GM12865 (cell line): ENCODE results near the gene TMC2.
A peak's percentile ranks its signal among the peaks of the same experiment; 100 is the strongest.

Source experiments
- DNase-seq: peaks from one replicate; pipeline ENCODE4 v3.0.0; 2010; ENCODE audit warnings: low read depth
- H3K4me3 ChIP-seq: 2 replicates; pipeline ENCODE4 v1.5.1; 2011; ENCODE audit warnings: mild to moderate bottlenecking, low read depth, low read length, control low read depth
- TF ChIP-seq, protein P1 (sequence below): IDR thresholded peaks from 2 replicates; pipeline ENCODE4 v1.5.1; 2011; ENCODE audit warnings: low read length, control low read depth, low read depth, inconsistent platforms; ENCODE audit not compliant: insufficient read depth; ENCODE audit errors: missing control alignments

TMC2 gene

DNA sequence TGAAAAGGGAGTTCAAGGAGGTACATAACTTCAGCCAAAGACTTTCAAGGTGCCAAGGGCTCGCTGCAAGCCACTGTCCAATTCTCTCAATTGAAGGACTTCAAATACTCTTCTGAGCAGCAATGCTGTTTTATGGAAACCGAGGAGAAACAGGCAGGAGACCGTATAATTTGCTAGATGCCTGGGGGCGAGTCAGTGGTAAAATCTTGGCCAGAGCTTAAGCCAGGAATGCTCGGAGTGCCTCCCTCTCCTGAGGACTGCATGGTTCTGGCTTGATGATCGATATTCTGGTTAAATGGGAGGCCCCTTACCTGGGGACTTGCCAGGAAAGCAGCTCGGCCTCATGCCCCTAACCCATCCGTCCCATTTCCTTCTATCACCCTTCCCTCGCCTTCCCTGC lies 80.3 kb downstream of the TMC2 start:
- H3K4me3 ChIP-seq, result no peak overlapping the region
- TF ChIP-seq, protein P1, sequence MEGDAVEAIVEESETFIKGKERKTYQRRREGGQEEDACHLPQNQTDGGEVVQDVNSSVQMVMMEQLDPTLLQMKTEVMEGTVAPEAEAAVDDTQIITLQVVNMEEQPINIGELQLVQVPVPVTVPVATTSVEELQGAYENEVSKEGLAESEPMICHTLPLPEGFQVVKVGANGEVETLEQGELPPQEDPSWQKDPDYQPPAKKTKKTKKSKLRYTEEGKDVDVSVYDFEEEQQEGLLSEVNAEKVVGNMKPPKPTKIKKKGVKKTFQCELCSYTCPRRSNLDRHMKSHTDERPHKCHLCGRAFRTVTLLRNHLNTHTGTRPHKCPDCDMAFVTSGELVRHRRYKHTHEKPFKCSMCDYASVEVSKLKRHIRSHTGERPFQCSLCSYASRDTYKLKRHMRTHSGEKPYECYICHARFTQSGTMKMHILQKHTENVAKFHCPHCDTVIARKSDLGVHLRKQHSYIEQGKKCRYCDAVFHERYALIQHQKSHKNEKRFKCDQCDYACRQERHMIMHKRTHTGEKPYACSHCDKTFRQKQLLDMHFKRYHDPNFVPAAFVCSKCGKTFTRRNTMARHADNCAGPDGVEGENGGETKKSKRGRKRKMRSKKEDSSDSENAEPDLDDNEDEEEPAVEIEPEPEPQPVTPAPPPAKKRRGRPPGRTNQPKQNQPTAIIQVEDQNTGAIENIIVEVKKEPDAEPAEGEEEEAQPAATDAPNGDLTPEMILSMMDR, result no peak
- no peak for DNase-seq

DNA sequence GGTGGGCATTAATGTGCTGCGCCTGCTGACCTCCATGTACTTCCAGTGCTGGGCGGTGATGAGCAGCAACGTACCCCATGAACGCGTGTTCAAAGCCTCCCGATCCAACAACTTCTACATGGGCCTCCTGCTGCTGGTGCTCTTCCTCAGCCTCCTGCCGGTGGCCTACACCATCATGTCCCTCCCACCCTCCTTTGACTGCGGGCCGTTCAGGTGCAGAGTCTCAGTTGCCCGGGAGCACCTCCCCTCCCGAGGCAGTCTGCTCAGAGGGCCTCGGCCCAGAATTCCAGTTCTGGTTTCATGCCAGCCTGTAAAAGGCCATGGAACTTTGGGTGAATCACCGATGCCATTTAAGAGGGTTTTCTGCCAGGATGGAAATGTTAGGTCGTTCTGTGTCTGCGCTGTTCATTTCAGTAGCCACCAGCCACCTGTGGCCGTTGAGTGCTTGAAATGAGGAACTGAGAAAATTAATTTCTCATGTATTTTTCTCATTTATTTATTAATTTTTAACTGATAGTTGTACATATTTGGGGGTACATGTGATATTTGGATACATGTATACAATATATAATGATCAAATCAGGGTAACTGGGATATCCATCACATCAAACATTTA lies 80.8 kb downstream of the TMC2 start:
- peak; percentile 31 for DNase-seq
- TF ChIP-seq, protein P1, result no peak
- no peak overlapping the region for H3K4me3 ChIP-seq

DNA sequence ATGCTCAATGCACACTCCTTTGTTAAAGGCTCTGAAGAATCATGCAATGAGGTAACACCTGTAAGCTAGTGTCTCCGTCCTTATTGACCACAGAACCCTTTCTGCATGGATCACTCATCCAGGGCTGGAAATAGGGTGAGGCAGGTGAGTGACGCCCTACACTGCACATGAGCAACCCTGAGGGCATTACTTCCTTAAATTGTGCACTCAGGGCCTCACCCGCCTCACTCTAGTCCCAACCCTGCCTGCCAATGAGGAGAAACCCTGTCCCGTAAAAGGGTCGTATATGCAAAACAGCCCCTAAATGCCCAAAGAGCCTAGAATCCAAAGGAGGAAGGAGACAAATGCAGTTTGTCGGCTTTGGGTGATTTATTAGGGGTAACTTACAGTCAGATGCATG lies 82.4 kb downstream of the TMC2 start:
- TF ChIP-seq, protein P1, result no peak
- no peak for DNase-seq
- no peak overlapping the region for H3K4me3 ChIP-seq

DNA sequence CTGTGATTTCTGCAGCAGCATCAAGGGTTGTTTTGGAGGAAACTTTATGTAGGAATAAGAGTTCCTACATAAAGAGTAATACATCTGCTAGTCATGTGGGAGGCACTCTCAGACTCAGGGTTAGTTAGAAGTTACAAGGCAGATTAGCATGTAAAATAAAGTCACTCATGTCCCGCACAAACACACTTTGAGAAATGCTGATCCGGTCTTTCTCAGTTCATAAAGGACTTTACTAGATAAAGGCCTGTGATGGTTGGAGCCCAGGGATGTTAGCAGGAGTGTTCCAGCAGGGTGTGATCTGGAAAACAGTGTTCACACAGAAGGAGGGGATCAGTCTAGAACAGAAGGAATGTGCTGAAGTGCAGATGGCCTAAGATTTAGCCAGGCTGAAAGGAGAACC lies 83.0 kb downstream of the TMC2 start:
- DNase-seq, result no peak

DNA sequence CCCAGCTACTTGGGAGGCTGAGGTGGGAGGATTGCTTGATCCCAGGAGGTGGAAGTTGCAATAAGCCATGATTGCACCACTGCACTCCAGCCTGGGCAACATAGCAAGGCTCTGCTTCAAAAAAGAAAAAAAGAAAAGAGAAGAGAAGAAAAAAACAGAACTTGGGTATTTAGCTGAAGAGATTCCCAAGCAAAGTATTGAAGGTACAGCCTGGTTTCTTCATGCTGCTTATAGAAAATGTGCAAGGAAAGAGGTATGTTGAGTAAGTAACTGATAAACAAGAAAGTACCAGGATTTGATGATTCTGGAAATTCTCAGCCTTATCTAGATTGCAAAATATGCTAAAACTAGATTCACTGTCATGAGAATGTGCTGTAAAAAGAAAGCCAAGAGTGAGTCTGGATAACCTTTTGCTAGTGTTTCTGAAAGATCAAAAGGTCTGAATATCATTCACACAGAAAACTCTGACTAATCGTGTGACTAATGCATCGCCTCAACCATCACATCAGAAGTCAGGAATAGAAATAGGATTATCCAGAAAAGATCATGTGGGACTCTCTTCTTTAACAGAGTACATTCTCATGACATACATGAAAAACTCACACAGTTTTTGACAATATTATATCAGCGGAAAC lies 83.7 kb downstream of the TMC2 start:
- no peak overlapping the region for H3K4me3 ChIP-seq
- TF ChIP-seq, protein P1, result no peak
- no peak for DNase-seq

More for the DNA sequence above, 83.0 kb downstream of the TMC2 start:
- H3K4me3 ChIP-seq, result no peak overlapping the region
- TF ChIP-seq, protein P1, result no peak

DNA sequence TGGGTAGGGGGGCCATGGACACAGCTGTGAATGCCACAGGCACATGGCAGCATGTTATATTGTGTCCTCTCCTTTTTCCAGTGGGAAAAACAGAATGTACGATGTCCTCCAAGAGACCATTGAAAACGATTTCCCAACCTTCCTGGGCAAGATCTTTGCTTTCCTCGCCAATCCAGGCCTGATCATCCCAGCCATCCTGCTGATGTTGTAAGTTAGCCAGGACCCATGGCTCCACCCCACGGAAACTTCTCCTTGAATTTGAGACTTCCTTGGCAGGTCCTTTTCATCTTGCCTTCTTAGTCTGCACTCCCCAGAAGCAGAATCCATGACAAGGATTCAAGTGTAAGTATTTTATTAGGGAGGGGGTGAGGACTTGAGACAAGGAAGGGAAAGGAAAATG lies 87.8 kb downstream of the TMC2 start:
- TF ChIP-seq, protein P1, result no peak
- DNase-seq, result no peak
- no peak overlapping the region for H3K4me3 ChIP-seq

DNA sequence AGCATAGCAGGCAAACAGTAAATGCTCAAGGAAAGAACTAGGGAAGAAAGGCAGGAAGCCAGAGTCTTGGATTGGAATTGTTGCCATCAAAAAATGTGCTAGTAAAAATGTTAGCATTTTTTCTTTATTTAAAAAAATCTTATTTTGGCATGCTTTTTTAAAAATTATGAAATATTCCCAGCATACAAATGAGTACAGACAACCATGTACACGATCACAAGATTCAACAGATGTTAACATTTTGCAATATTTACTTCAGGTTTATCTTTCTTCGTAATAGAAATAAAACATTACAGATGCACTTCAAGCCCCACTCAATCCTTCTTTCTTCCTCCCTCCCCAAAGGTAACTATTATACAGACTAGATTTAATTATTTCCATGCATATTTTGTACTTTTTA lies 88.7 kb downstream of the TMC2 start:
- DNase-seq, result no peak
- H3K4me3 ChIP-seq, result no peak overlapping the region
- TF ChIP-seq, protein P1, result no peak
